Measurements from ENCODE around the gene DAPK1.

DNA sequence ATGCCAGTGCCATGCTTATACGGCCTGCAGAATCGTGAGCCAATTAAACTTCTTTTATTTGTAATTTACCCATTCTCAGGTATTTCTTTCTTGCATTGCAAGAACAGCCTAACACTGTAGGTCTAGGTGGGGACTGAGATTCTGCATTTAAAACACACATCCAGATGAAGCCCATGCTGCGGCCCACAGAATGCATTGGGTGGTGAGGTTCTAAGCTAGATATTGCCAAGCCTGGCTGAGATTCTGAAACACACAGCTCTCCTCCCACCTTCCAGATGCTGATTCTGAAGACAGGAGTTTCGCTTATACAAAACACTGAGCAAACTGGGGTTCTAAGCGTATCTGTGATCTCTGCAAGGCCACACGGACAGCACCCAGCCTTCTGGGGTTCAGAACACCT, 75.1 kb downstream of the DAPK1 start:
- TF ChIP-seq, protein P1, sequence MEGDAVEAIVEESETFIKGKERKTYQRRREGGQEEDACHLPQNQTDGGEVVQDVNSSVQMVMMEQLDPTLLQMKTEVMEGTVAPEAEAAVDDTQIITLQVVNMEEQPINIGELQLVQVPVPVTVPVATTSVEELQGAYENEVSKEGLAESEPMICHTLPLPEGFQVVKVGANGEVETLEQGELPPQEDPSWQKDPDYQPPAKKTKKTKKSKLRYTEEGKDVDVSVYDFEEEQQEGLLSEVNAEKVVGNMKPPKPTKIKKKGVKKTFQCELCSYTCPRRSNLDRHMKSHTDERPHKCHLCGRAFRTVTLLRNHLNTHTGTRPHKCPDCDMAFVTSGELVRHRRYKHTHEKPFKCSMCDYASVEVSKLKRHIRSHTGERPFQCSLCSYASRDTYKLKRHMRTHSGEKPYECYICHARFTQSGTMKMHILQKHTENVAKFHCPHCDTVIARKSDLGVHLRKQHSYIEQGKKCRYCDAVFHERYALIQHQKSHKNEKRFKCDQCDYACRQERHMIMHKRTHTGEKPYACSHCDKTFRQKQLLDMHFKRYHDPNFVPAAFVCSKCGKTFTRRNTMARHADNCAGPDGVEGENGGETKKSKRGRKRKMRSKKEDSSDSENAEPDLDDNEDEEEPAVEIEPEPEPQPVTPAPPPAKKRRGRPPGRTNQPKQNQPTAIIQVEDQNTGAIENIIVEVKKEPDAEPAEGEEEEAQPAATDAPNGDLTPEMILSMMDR (IDR thresholded peaks at IDR 0.05; ENCODE audit: low read depth, low read length), result no peak
- no peak for TF ChIP-seq EZH2phosphoT487 (IDR thresholded peaks at IDR 0.05; ENCODE audit: low read depth)
